GM12878 (cell line): ENCODE data around the gene ALG6. TPM values are rescaled to one million over a fixed set of nuclear protein-coding genes. Genes with fewer than 3 reads are reported as not detected.

Source experiments
- ATAC-seq: fragments of 200-7000 bp; cut with Tn5 transposase; 3 replicates; pipeline ENCODE4 v1.9.1; 2020; ENCODE audit warnings: mild to moderate bottlenecking, moderate library complexity
- BruUV-seq: library from RNA; stranded (reverse); fragments of 400-500 nt; replicated peaks from 2 replicates; lab custom pipeline; 2021; lab: Mats Ljungman, UMichigan
- CTCF ChIA-PET: fragments of 300-600 bp; sonication (Branson Sonifier 250); formaldehyde crosslinking; extraction: SDS; loops from one replicate; lab custom pipeline; 2021; ENCODE audit warnings: inconsistent platforms; lab: Yijun Ruan, JAX
- POLR2A ChIA-PET: fragments of 350-600 bp; formaldehyde crosslinking; extraction: SDS; loops from one replicate; lab custom pipeline; 2021; ENCODE audit warnings: inconsistent platforms; lab: Charles Lee
- RAD21 ChIA-PET: fragments of 300-600 bp; sonication (Branson Sonifier 250); formaldehyde crosslinking; loops from one replicate; lab custom pipeline; 2023; ENCODE audit warnings: antibody characterized with exemption; ENCODE audit not compliant: unreplicated experiment; lab: Charles Lee
- SMC1A ChIA-PET: fragments of 300-600 bp; sonication (Branson Sonifier 250); formaldehyde crosslinking; loops from one replicate; lab custom pipeline; 2023; ENCODE audit not compliant: unreplicated experiment, uncharacterized antibody; lab: Charles Lee
- DNase-seq: peaks from one replicate; pipeline ENCODE4 v3.0.0-alpha.2; 2011; ENCODE audit warnings: low read depth, low spot score
- FAIRE-seq: peaks from 3 replicates; lab custom pipeline; 2011; peaks lifted over from hg19 to GRCh38; lab: Jason Lieb, UNC
- H2AFZ ChIP-seq: 2 replicates; pipeline ENCODE4 v1.6.0; 2011; ENCODE audit warnings: low read depth, low read length, control low read depth; ENCODE audit not compliant: control insufficient read depth
- H3K27ac ChIP-seq: 2 replicates; pipeline ENCODE4 v1.5.1; 2011; ENCODE audit warnings: control low read depth; ENCODE audit not compliant: control insufficient read depth, insufficient read depth
- H3K27me3 ChIP-seq, 2 experiments: replicated peaks in 1 of 2; 2 replicates each; pipeline versions ENCODE4 v1.6.0 to v1.6.1; 2011; ENCODE audit warnings: low read length in 1 of 2; ENCODE audit not compliant: control insufficient read depth in 2 of 2, insufficient read depth in 2 of 2
- H3K36me3 ChIP-seq, 2 experiments: 2 replicates each; pipeline ENCODE4 v1.5.1; 2011; ENCODE audit warnings: low read length in 1 of 2; ENCODE audit not compliant: control insufficient read depth in 2 of 2, insufficient read depth in 2 of 2
- H3K4me1 ChIP-seq: 2 replicates; pipeline ENCODE4 v1.6.1; 2011; ENCODE audit warnings: mild to moderate bottlenecking, low read length, moderate library complexity, mixed read lengths; ENCODE audit not compliant: control insufficient read depth, insufficient read depth
- H3K4me2 ChIP-seq: 2 replicates; pipeline ENCODE4 v1.6.0; 2011; ENCODE audit warnings: control low read depth; ENCODE audit not compliant: control insufficient read depth, insufficient read depth
- H3K4me3 ChIP-seq: fragments of 200-600 bp; sonication (generic); 2 replicates; pipeline ENCODE4 v1.5.1; 2016
- H3K79me2 ChIP-seq: 2 replicates; pipeline ENCODE4 v1.6.0; 2011; ENCODE audit warnings: low read length; ENCODE audit not compliant: control insufficient read depth, insufficient read depth
- H3K9ac ChIP-seq: 2 replicates; pipeline ENCODE4 v1.8.0; 2011; ENCODE audit warnings: low read length, control low read depth, mixed read lengths; ENCODE audit not compliant: control insufficient read depth, insufficient read depth
- H3K9me3 ChIP-seq: replicated peaks from 3 replicates; pipeline ENCODE4 v1.5.1; 2011; ENCODE audit warnings: mild to moderate bottlenecking, low read length; ENCODE audit not compliant: control insufficient read depth, insufficient read depth
- H4K20me1 ChIP-seq: 2 replicates; pipeline ENCODE4 v1.6.0; 2011; ENCODE audit not compliant: control insufficient read depth, insufficient read depth
- ATF2 ChIP-seq: IDR thresholded peaks from 2 replicates; pipeline ENCODE4 v1.6.1; 2012; ENCODE audit warnings: low read length, inconsistent platforms
- BACH1 ChIP-seq: fragments of 450-650 bp; IDR thresholded peaks from 2 replicates; pipeline ENCODE4 v1.6.1; 2017; ENCODE audit warnings: mild to moderate bottlenecking, borderline replicate concordance
- CBX5 ChIP-seq: sonication (generic); IDR thresholded peaks from 2 replicates; pipeline ENCODE4 v1.6.1; 2016; ENCODE audit warnings: low read depth, moderate library complexity, mild to moderate bottlenecking, inconsistent platforms
- CTCF ChIP-seq, 3 experiments: IDR thresholded peaks in 2 of 3; conservative IDR thresholded peaks in 1 of 3; 2 replicates each; pipeline ENCODE4 v1.5.1; 2011; ENCODE audit warnings: low read depth in 3 of 3, low read length in 3 of 3, mild to moderate bottlenecking in 3 of 3, control low read depth in 2 of 3, moderate library complexity in 2 of 3, inconsistent platforms in 1 of 3, mixed read lengths in 1 of 3; ENCODE audit not compliant: control insufficient read depth in 2 of 3, insufficient read depth in 1 of 3; ENCODE audit errors: extremely low read depth in 1 of 3
- EED ChIP-seq: sonication (generic); IDR thresholded peaks from 2 replicates; pipeline ENCODE4 v1.6.1; 2016; ENCODE audit warnings: antibody characterized with exemption, low read depth
- GABPA ChIP-seq: IDR thresholded peaks from 2 replicates; pipeline ENCODE4 v1.6.1; 2014; ENCODE audit warnings: antibody characterized with exemption, low read depth, mild to moderate bottlenecking, inconsistent platforms
- GATAD2B ChIP-seq: fragments of 450-650 bp; conservative IDR thresholded peaks from 2 replicates; pipeline ENCODE4 v1.6.1; 2017; ENCODE audit warnings: low read depth, mild to moderate bottlenecking, moderate library complexity
- JUNB ChIP-seq: IDR thresholded peaks from 2 replicates; pipeline ENCODE4 v1.6.1; 2016; ENCODE audit warnings: antibody characterized with exemption, mild to moderate bottlenecking
- JUND ChIP-seq: IDR thresholded peaks from 2 replicates; pipeline ENCODE4 v1.6.1; 2012; ENCODE audit warnings: low read depth, mild to moderate bottlenecking, low read length, improper control_type of control experiment, moderate library complexity
- MLLT1 ChIP-seq: fragments of 450-650 bp; IDR thresholded peaks from 2 replicates; pipeline ENCODE4 v1.6.1; 2016; ENCODE audit warnings: mild to moderate bottlenecking
- RBBP5 ChIP-seq: fragments of 200-600 bp; sonication (generic); conservative IDR thresholded peaks from 2 replicates; pipeline ENCODE4 v1.6.1; 2016
- SMAD1 ChIP-seq: fragments of 450-650 bp; IDR thresholded peaks from 2 replicates; pipeline ENCODE4 v1.6.1; 2018; ENCODE audit warnings: mild to moderate bottlenecking, low read depth; ENCODE audit not compliant: partially characterized antibody
- SPI1 ChIP-seq: IDR thresholded peaks from 2 replicates; pipeline ENCODE4 v1.6.1; 2011; ENCODE audit warnings: low read depth, mild to moderate bottlenecking, low read length, moderate library complexity, borderline replicate concordance; ENCODE audit not compliant: insufficient read depth
- TBL1XR1 ChIP-seq: IDR thresholded peaks from 2 replicates; pipeline ENCODE4 v1.6.1; 2012; ENCODE audit warnings: low read depth, low read length, improper control_type of control experiment
- YY1 ChIP-seq: IDR thresholded peaks from 2 replicates; pipeline ENCODE4 v1.6.1; 2011; ENCODE audit warnings: low read depth, mild to moderate bottlenecking, low read length
- ZBTB11 ChIP-seq: fragments of 450-650 bp; formaldehyde crosslinking; IDR thresholded peaks from 2 replicates; pipeline ENCODE4 v1.5.0; 2022; ENCODE audit warnings: mild to moderate bottlenecking, missing genetic modification characterization
- in situ Hi-C: fragments of 300-500 bp; cut with MboI; formaldehyde crosslinking; loops from 9 replicates; pipeline ENCODE4 v1.14.3; 2018; ENCODE audit warnings: mixed read lengths
- intact Hi-C: fragments of 100-400 bp; cut with micrococcal nuclease; formaldehyde crosslinking; loops from one replicate; pipeline ENCODE4 v1.14.2; 2022; ENCODE audit not compliant: unreplicated experiment
- polyA plus RNA-seq, 11 experiments: library from polyadenylated mRNA; depleted of rRNA in 4 of 11; unstranded in 6 of 11; stranded (reverse) in 5 of 11; fragments of >200 nt; fragmentation: Nextera tagmentation in 4 of 11; fragmentation: Illumina TruSeq in 1 of 11; extraction: Ambion mirVana in 4 of 11; extraction: Trizol in 1 of 11; gene quantifications; 1 replicate in 1 of 11; 2 replicates in 10 of 11; pipeline versions ENCODE4 v1.2.1 to v1.2.3, GENCODE V29; 2011 to 2016; ENCODE audit warnings: inconsistent platforms in 2 of 11, missing spikeins in 2 of 11, low read depth in 1 of 11
- total RNA-seq, 4 experiments: library from RNA; depleted of rRNA in 3 of 4; stranded (reverse); fragments of >200 nt in 3 of 4; fragmentation: Illumina TruSeq in 1 of 4; extraction: Trizol in 1 of 4; gene quantifications; 2 replicates each; pipeline versions ENCODE4 v1.2.1 to v1.2.3, GENCODE V29; 2013 to 2021

Gene ALG6
- total and polyA plus RNA-seq, 10 of the 15 experiments (the other 5 are each of a cell fraction or from before 2014, with no cell fraction given) = 13.8 to 28.5 (median 17.1) TPM

GRCh38 chr1:63435161-63435560, 67.7 kb downstream of the ALG6 start (continued):
- TF ChIP-seq GABPA (no peak), EED (no peak), ATF2 (no peak)

GRCh38 chr1:63442141-63442475, 74.7 kb downstream of the ALG6 start:
- no peak for FAIRE-seq
- RAD21 ChIA-PET = no interaction called here
- TF ChIP-seq JUND = no peak
- no peak for TF ChIP-seq TBL1XR1
- no peak for TF ChIP-seq SMAD1
- TF ChIP-seq SPI1 = no peak
- no peak for TF ChIP-seq CBX5
- no peak for TF ChIP-seq MLLT1
- TF ChIP-seq CTCF (IDR thresholded peaks at IDR 0.05 in 2 of 3, conservative IDR thresholded peaks at IDR 0.05 in 1 of 3; ENCODE audit: control insufficient read depth in 2 of 3, extremely low read depth in 1 of 3, insufficient read depth in 1 of 3, low read depth in 3 of 3, low read length in 3 of 3) = no peak
- TF ChIP-seq RBBP5 = no peak
- TF ChIP-seq GATAD2B = no peak
- TF ChIP-seq ZBTB11 (CRISPR knock-in tag) = no peak
- TF ChIP-seq JUNB = no peak
- no peak for TF ChIP-seq BACH1
- no peak for TF ChIP-seq YY1

More at GRCh38 chr1:63442141-63442475, 74.7 kb downstream of the ALG6 start:
- intact Hi-C loops (loop anchor here (5.0 kb wide), 1 partner anchor 480 kb away; no protein-coding TSS in a partner anchor), in situ Hi-C loops (no loop called here)
- no TSS peak for BruUV-seq
- Histone ChIP-seq H3K4me2 (no peak overlapping the region), H2AFZ (no peak overlapping the region), H3K79me2 (no peaks in the 10 kb centered on the region), H3K4me3 (no peak overlapping the region), H3K9ac (no peak overlapping the region), H3K27ac (no peak overlapping the region), H3K27me3 (no peaks in the 10 kb centered on the region), H4K20me1 (no peaks in the 10 kb centered on the region), H3K9me3 (no peaks in the 10 kb centered on the region), H3K4me1 (no peaks in the 10 kb centered on the region), H3K36me3 (no peaks in the 10 kb centered on the region)
- ChIA-PET CTCF (interaction anchor here (0.5 to 3.8 kb wide), 11 partner anchors 10 to 601 kb away, joined by 3 to 25 read pairs (median 3); no protein-coding TSS in a partner anchor), POLR2A (no interaction called here), SMC1A (interaction anchor here (1.5 kb wide), 1 partner anchor 116 kb away, joined by 3 read pairs; no protein-coding TSS in a partner anchor)
- no peak; the same call in 2 of the 3 replicates for ATAC-seq
- DNase-seq = no peak
